Right kidney (tissue), 1 donor: ENCODE measurements around the gene KLK1.
A peak's percentile ranks its signal among the peaks of the same experiment; 100 is the strongest.
"Not testable (repeated sequence)": the region's sequence is repeated elsewhere in the genome, so short reads cannot be mapped to it uniquely, and the experiment has no call there.

Experiments
- DNase-seq: peaks from one replicate; pipeline ENCODE4 v3.0.0-alpha.2; 2016

Gene KLK1

GRCh38 chr19:50815439-50815838 is 8.1 kb downstream of the KLK1 start:
- no peak for DNase-seq

GRCh38 chr19:50814883-50815282 is 8.7 kb downstream of the KLK1 start:
- no peak for DNase-seq

- no peak for DNase-seq
These were observed 11.1 kb downstream of the KLK1 start for GRCh38 chr19:50812474-50812873.

GRCh38 chr19:50811622-50812238 is 11.9 kb downstream of the KLK1 start:
- not testable (repeated sequence) for DNase-seq

- DNase-seq = no peak
These were observed 14.7 kb downstream of the KLK1 start for GRCh38 chr19:50808856-50809255.

- peak; percentile 100 for DNase-seq
These were observed 18.9 kb downstream of the KLK1 start for GRCh38 chr19:50804420-50805272.

GRCh38 chr19:50803633-50804419 is 19.8 kb downstream of the KLK1 start:
- DNase-seq = no peak

GRCh38 chr19:50801107-50801506 is 22.5 kb downstream of the KLK1 start:
- DNase-seq = no peak

- DNase-seq = no peak
These were observed 24.1 kb downstream of the KLK1 start for GRCh38 chr19:50799547-50799851.

GRCh38 chr19:50798659-50799546 is 24.7 kb downstream of the KLK1 start:
- no peak for DNase-seq

GRCh38 chr19:50797781-50798658 is 25.6 kb downstream of the KLK1 start:
- no peak for DNase-seq

- no peak for DNase-seq
These were observed 26.2 kb downstream of the KLK1 start for GRCh38 chr19:50797429-50797780.

GRCh38 chr19:50796634-50797428 is 26.8 kb downstream of the KLK1 start:
- no peak for DNase-seq

GRCh38 chr19:50796128-50796633 is 27.4 kb downstream of the KLK1 start:
- no peak for DNase-seq

- no peak for DNase-seq
These were observed 27.9 kb downstream of the KLK1 start for GRCh38 chr19:50795664-50796073.

GRCh38 chr19:50794876-50795663 is 28.5 kb downstream of the KLK1 start:
- DNase-seq = no peak

GRCh38 chr19:50794074-50794875 is 29.3 kb downstream of the KLK1 start:
- no peak for DNase-seq

GRCh38 chr19:50793558-50794065 is 30.0 kb downstream of the KLK1 start:
- DNase-seq = no peak
